K562 (cell line): ENCODE measurements around the gene ERGIC1. TPM values are rescaled to one million over a fixed set of nuclear protein-coding genes. Genes with fewer than 3 reads are reported as not detected.

Experiments used
- CBFA2T3 ChIP-seq: fragments of 450-650 bp; IDR thresholded peaks from 2 replicates; pipeline ENCODE4 v1.6.1; 2017
- CREB5 ChIP-seq: fragments of 250-450 bp; sonication (Bioruptor Pico); IDR thresholded peaks from 2 replicates; pipeline ENCODE4 v1.5.0; 2020; ENCODE audit warnings: mild to moderate bottlenecking
- ETS2 ChIP-seq: IDR thresholded peaks from 2 replicates; pipeline ENCODE4 v1.6.1; 2016; ENCODE audit warnings: borderline replicate concordance, missing genetic modification characterization, mild to moderate bottlenecking, moderate library complexity, missing compliant biosample characterization; ENCODE audit not compliant: poor library complexity, severe bottlenecking
- JUNB ChIP-seq: fragments of 450-650 bp; formaldehyde crosslinking; conservative IDR thresholded peaks from 2 replicates; pipeline ENCODE4 v1.4.0; 2020; ENCODE audit warnings: mild to moderate bottlenecking
- KLF13 ChIP-seq: fragments of 450-650 bp; IDR thresholded peaks from 2 replicates; pipeline ENCODE4 v1.6.1; 2016; ENCODE audit warnings: missing genetic modification characterization, low read depth, mild to moderate bottlenecking, missing compliant biosample characterization, moderate library complexity, borderline replicate concordance
- KLF6 ChIP-seq: fragments of 250-450 bp; sonication (Bioruptor Pico); IDR thresholded peaks from 2 replicates; pipeline ENCODE4 v1.4.0; 2020; ENCODE audit warnings: mild to moderate bottlenecking, moderate library complexity, borderline replicate concordance
- NCOA2 ChIP-seq, 2 experiments: fragments of 450-650 bp; IDR thresholded peaks; 2 replicates each; pipeline ENCODE4 v1.6.1; 2018; ENCODE audit warnings: mild to moderate bottlenecking in 2 of 2, moderate library complexity in 1 of 2; ENCODE audit not compliant: partially characterized antibody in 2 of 2
- NCOR1 ChIP-seq: fragments of 450-650 bp; IDR thresholded peaks from 2 replicates; pipeline ENCODE4 v1.6.1; 2016; ENCODE audit warnings: mild to moderate bottlenecking, moderate library complexity
- PHF8 ChIP-seq: fragments of 200-600 bp; sonication (generic); IDR thresholded peaks from 2 replicates; pipeline ENCODE4 v1.6.1; 2012; ENCODE audit warnings: mixed run types, mild to moderate bottlenecking, inconsistent platforms, low read length, moderate library complexity, borderline replicate concordance
- RFX7 ChIP-seq: fragments of 250-450 bp; sonication (Bioruptor Pico); IDR thresholded peaks from 2 replicates; pipeline ENCODE4 v1.5.1; 2021; ENCODE audit warnings: mild to moderate bottlenecking
- ZBTB49 ChIP-seq: sonication (generic); formaldehyde crosslinking; IDR thresholded peaks from 2 replicates; pipeline ENCODE4 v1.8.0; 2022; ENCODE audit warnings: missing genetic modification reagents, mild to moderate bottlenecking, borderline replicate concordance
- ZNF41 ChIP-seq: fragments of 250-450 bp; sonication (Bioruptor Pico); conservative IDR thresholded peaks from 2 replicates; pipeline ENCODE4 v1.4.0; 2020; ENCODE audit warnings: mild to moderate bottlenecking
- ZNF551 ChIP-seq: fragments of 250-450 bp; sonication (Bioruptor Pico); IDR thresholded peaks from 2 replicates; pipeline ENCODE4 v1.5.0; 2021; ENCODE audit warnings: mild to moderate bottlenecking, moderate library complexity
- ZNF583 ChIP-seq: fragments of 250-450 bp; sonication (Bioruptor Pico); IDR thresholded peaks from 2 replicates; pipeline ENCODE4 v1.4.0; 2020
- ZNF584 ChIP-seq: fragments of 200-800 bp; sonication (Bioruptor generic); IDR thresholded peaks from 2 replicates; pipeline ENCODE4 v1.6.1; 2016; ENCODE audit warnings: low read depth, mild to moderate bottlenecking, missing genetic modification characterization, missing compliant biosample characterization
- polyA plus RNA-seq, 8 experiments: library from polyadenylated mRNA; depleted of rRNA in 4 of 8; stranded (reverse) in 5 of 8; unstranded in 3 of 8; fragments of >200 nt; fragmentation: Nextera tagmentation in 2 of 8; fragmentation: Illumina TruSeq in 1 of 8; extraction: Ambion mirVana in 2 of 8; extraction: Trizol in 1 of 8; gene quantifications; 2 replicates each; pipeline versions ENCODE4 v1.2.1 to v1.2.3, GENCODE V29; 2011 to 2014; ENCODE audit warnings: inconsistent platforms in 1 of 8, missing spikeins in 1 of 8
- total RNA-seq, 7 experiments: library from RNA; depleted of rRNA in 6 of 7; stranded (reverse); fragments of >200 nt in 6 of 7; fragmentation: Illumina TruSeq in 2 of 7; extraction: Trizol in 2 of 7; gene quantifications; 2 replicates each; pipeline versions ENCODE4 v1.2.1 to v1.2.3, GENCODE V29; 2011 to 2021; ENCODE audit warnings: low replicate concordance in 1 of 7
- TF ChIP-seq, protein P1 (sequence below): fragments of 450-650 bp; IDR thresholded peaks from 2 replicates; pipeline ENCODE4 v1.7.0; 2016; ENCODE audit warnings: borderline replicate concordance
- TF ChIP-seq, protein P2 (sequence below): sonication (generic); formaldehyde crosslinking; IDR thresholded peaks from 2 replicates; pipeline ENCODE4 v1.8.0; 2022; ENCODE audit warnings: mild to moderate bottlenecking, missing genetic modification reagents

The ERGIC1 gene
- total and polyA plus RNA-seq, 9 of the 15 experiments (the other 6 are each of a cell fraction or from before 2014, with no cell fraction given), result 5.5 to 68.4 (median 36.4) TPM

DNA sequence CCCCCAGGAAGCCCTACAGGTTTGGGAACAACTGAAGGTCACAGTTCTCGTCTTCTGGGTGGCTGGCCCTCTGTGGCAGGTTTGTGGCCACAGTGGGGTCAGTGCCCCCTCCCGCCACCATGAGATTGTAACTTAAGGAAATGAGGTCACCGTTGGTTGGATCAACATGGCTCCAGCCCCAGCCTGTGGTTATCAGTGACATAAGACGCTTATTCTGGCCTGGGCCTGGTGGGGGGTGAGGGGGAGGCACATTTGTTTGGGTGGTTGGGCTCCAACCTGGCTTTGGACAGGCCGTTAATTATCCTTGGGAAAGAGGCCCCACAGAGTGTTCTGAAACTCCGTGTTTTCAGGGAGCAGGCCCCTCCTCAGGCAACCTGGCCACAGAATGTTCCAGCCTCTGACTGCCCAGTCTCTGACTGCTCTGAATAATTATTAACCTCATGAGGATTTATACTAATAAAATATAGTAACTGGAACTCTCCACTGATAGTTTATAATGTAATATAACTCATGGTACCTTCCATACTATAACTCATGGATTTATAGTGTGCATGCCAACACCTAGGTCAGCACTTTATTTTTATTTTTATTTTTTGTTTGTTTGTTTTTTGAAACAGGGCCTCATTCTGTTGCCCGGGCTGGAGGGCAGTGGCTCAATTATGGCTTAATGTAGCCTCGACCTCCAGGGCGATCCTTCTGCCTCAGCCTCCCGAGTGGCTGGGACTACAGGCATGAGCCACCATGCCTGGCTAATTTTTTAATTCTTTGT, 67.1 kb downstream of the ERGIC1 start (continued):
- no peak for TF ChIP-seq NCOA2 (IDR thresholded peaks at IDR 0.05; ENCODE audit: partially characterized antibody in 2 of 2)
- TF ChIP-seq, protein P1, sequence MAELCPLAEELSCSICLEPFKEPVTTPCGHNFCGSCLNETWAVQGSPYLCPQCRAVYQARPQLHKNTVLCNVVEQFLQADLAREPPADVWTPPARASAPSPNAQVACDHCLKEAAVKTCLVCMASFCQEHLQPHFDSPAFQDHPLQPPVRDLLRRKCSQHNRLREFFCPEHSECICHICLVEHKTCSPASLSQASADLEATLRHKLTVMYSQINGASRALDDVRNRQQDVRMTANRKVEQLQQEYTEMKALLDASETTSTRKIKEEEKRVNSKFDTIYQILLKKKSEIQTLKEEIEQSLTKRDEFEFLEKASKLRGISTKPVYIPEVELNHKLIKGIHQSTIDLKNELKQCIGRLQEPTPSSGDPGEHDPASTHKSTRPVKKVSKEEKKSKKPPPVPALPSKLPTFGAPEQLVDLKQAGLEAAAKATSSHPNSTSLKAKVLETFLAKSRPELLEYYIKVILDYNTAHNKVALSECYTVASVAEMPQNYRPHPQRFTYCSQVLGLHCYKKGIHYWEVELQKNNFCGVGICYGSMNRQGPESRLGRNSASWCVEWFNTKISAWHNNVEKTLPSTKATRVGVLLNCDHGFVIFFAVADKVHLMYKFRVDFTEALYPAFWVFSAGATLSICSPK, result no peak
- TF ChIP-seq ZBTB49 (CRISPR knock-in tag), result no peak
- TF ChIP-seq RFX7 (CRISPR knock-in tag), result no peak
- TF ChIP-seq CREB5 (CRISPR knock-in tag), result no peak
- no peak for TF ChIP-seq ZNF584 (CRISPR knock-in tag)
- TF ChIP-seq ETS2, result no peak
- peak; percentile 85 for TF ChIP-seq CBFA2T3
- no peak; the same call in 1 of the 2 replicates for TF ChIP-seq ZNF41 (CRISPR knock-in tag)
- no peak for TF ChIP-seq KLF6 (CRISPR knock-in tag)
- 0 out of 2 replicates have a peak, but pooled peaks have one; percentile 35 for TF ChIP-seq KLF13
- TF ChIP-seq, protein P2, sequence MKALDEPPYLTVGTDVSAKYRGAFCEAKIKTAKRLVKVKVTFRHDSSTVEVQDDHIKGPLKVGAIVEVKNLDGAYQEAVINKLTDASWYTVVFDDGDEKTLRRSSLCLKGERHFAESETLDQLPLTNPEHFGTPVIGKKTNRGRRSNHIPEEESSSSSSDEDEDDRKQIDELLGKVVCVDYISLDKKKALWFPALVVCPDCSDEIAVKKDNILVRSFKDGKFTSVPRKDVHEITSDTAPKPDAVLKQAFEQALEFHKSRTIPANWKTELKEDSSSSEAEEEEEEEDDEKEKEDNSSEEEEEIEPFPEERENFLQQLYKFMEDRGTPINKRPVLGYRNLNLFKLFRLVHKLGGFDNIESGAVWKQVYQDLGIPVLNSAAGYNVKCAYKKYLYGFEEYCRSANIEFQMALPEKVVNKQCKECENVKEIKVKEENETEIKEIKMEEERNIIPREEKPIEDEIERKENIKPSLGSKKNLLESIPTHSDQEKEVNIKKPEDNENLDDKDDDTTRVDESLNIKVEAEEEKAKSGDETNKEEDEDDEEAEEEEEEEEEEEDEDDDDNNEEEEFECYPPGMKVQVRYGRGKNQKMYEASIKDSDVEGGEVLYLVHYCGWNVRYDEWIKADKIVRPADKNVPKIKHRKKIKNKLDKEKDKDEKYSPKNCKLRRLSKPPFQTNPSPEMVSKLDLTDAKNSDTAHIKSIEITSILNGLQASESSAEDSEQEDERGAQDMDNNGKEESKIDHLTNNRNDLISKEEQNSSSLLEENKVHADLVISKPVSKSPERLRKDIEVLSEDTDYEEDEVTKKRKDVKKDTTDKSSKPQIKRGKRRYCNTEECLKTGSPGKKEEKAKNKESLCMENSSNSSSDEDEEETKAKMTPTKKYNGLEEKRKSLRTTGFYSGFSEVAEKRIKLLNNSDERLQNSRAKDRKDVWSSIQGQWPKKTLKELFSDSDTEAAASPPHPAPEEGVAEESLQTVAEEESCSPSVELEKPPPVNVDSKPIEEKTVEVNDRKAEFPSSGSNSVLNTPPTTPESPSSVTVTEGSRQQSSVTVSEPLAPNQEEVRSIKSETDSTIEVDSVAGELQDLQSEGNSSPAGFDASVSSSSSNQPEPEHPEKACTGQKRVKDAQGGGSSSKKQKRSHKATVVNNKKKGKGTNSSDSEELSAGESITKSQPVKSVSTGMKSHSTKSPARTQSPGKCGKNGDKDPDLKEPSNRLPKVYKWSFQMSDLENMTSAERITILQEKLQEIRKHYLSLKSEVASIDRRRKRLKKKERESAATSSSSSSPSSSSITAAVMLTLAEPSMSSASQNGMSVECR (CRISPR knock-in tag), result no peak
- TF ChIP-seq ZNF551 (CRISPR knock-in tag), result no peak
- peak; percentile 90 for TF ChIP-seq NCOR1
- TF ChIP-seq JUNB, result no peak
- TF ChIP-seq PHF8, result no peak
- TF ChIP-seq ZNF583, result no peak
